HG02759 (cell line): ENCODE measurements around the gene TOP2A.

Experiments used
- ATAC-seq: cut with Tn5 transposase; IDR thresholded peaks from one replicate; pipeline ENCODE4 v1.9.1; 2021; ENCODE audit warnings: mild to moderate bottlenecking, moderate library complexity; ENCODE audit not compliant: unreplicated experiment

The TOP2A gene

DNA sequence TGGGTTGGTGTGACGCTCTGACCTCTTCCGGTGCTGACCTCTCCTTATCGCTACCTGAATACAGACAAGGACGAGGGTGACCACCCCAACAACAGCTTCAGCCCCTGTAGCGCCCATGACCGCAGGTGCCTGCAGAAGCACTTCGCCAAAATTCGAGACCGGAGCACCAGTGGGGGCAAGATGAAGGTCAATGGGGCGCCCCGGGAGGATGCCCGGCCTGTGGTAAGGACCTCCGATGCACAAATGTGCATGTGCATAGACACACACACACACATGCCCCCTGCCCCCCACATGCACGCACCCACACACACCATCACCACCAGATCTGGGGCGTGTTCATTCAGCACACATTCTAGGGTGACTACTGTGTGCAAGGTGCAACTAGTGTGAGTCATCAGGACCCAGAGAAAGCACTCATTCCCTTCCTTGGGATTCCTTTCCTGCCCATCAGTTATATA lies 35.3 kb upstream of the TOP2A start:
- ATAC-seq = no peak

DNA sequence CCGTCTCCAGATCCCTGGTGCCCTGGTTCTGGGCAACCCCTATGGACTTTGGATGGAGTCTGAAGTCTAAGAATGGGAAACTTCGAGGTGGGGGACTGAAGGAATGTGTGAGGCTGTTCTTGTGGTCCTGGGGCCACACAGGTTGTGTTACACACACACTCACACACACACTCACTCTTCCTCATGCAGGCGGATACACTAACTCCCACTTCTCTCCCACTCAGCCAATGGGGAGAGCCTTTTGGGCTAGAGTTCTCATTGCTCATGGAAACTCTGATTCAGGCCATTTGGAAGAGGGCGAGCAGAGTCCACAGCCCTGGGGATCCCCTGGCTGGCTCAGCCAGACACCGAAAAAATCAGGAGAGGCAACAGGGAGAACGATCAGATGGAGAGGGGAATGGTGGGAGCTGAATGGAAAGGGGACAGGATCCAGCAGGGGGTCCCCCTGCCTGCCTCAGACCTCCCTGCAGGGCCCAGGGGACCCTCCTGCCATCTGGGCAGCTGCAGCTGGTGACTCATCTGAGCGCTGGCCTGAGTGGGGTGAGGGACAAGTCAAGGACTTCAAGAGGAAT lies 34.6 kb upstream of the TOP2A start:
- no peak for ATAC-seq

DNA sequence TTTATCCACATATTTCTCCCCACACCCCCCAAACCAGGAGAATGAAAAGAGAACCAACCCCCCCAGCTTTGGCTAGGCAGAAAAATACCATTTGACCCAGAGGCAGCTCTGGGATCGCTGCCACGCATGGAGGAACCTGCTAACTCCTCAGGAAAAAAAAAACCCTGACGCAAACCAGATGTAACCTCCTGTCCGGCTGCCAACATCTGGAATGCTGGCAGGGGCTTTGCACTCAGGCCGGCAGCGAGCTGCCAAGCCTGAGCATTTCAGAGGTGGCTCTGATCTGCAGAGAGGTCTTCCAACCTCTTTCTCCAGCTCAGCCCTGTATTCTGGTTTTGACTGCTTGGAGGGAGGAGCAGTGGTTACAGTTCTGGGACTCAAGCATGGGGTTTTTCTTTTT lies 33.7 kb upstream of the TOP2A start:
- ATAC-seq = no peak

DNA sequence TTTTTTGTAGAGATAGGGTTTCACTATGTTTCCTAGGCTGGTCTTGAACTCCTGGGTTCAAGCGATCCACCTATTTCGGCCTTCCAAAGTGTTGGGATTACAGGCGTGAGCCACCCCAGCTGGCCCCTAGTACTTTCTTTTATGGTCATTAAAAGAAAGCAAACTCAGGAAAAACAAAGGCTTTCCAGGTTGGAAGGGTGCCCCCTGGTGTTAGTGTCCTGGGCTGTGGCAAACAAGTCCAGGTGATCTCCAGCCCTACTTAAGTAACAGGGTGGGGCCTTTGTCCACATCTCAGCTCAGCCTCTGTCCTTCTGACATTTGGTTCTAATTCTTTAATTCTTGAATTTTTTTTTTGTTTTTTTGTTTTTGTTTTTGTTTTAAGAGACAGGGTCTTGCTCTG lies 32.5 kb upstream of the TOP2A start:
- ATAC-seq = no peak

DNA sequence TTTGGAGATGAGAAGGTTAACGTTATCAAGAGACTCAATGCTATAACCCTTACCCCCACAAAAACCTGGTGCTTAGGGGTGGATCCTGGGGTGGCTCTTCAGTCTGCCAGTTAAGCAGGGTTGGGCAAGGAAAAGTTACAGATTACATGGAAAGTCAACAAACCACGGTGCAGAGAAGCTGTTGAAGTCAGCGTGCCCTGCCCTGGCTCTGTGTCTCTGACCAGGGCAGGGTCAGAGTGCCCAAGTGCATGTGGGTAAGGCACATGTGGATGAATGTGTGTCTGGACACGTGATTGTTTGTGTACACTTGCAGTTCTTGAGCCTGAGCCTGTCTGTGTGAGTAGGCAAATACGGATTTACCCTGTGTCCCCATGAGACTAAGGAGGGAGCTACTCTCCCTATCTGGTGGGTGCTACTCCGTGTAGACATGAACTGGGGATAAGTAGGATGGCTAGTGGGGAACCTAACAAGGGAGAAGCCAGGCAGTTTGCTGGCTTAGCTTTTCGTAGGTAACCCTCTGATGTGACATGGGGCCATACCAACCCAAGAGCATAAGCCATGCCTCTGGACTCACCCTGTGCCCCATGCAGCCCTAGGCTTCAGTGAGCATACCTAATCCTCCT lies 31.1 kb upstream of the TOP2A start:
- ATAC-seq = no peak

DNA sequence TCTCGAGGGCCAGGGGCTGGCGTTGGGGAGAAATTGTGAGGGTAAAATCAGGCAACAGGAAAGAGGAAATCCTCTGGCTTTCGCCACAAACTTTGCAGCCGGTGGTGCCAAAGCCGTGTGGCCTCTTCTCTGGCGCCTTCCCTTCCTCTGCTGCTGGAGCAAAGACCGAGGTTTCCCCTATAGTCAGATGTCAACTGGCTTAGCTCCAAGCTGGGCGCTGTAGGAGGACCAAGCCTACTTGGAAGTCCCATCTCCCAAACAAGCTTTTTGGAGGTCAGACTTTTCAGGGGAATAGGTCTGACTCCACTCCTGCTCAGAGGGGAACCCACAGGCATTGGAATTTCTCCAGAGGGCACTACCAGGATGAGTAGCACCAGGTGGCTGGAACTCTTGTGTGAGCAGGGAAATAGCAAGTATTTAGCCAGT lies 30.5 kb upstream of the TOP2A start:
- ATAC-seq = no peak

DNA sequence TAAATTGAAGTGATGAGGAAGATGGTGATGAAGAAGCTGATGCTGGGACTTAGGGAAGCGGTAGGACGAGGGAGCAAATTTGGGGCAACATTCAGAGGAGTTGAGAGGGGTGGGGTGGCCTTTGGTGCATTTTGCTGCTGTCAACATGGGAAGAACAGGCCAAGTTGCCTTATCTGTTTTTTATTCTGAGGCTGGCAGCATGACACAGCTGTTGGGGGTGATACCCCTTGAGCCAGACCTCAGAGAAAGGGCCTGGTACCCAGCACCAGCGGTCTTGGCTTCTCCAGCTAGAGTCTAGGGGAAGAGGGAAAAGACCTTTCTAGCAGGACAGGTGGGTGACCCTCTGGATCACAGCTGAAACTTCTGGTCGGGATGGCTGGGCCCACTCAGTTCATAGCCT lies 30.1 kb upstream of the TOP2A start:
- ATAC-seq = no peak

DNA sequence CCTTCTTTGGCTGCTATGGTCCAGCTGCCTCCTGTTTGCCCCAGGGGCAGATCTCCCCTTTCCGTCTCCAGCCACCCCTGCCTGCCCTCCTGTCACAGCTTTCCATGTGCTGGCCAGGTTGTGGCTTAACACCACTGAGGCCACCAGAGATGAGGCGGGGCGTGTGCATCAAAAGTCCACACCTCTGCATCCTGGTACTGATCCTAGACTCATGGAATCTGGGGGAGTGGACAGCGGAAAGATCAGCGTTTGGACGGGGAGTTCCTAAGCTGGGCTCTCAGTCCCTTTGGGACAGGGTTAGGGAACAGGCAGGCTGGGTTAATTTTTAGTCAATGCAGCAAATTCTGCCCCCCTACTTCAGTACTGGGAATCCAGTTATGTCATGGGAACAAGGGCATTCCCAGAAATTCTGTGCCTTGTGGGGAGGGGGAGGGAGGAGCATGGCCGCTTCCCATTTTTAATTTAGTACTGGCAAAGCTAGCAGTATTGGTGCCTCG lies 29.5 kb upstream of the TOP2A start:
- ATAC-seq = no peak

DNA sequence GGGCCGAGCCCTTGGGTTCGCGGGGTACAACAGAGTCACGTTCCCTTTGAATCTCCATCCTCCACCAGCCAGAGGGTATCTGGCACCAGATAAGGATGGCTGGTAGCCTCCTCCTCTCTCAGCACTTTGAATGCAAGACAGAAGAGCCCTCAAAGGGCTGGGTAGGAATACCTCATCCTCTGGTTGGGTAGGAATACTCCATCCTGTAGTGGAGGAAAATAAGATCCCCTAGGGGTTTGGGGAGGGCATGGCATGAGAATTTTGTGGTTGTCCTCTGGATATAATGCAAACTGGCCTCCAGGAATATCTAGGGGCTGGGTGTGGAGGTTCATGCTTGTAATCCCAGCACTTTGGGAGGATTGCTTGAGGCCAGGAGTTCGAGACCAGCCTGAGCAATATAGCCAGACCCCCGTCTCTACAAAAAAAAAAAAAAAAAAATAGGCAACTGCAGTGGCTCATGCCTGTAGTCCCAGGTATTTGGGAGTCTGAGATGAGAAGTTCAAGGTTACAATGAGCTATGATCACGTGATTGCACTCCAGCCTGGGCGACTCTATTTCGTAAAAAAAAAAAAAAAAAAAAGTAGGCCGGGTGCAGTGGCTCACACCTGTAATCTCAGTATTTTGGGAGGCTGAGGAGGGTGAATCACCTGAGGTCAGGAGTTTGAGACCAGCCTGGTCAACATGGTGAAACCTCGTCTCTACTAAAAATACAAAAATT lies 28.2 kb upstream of the TOP2A start:
- no peak for ATAC-seq

DNA sequence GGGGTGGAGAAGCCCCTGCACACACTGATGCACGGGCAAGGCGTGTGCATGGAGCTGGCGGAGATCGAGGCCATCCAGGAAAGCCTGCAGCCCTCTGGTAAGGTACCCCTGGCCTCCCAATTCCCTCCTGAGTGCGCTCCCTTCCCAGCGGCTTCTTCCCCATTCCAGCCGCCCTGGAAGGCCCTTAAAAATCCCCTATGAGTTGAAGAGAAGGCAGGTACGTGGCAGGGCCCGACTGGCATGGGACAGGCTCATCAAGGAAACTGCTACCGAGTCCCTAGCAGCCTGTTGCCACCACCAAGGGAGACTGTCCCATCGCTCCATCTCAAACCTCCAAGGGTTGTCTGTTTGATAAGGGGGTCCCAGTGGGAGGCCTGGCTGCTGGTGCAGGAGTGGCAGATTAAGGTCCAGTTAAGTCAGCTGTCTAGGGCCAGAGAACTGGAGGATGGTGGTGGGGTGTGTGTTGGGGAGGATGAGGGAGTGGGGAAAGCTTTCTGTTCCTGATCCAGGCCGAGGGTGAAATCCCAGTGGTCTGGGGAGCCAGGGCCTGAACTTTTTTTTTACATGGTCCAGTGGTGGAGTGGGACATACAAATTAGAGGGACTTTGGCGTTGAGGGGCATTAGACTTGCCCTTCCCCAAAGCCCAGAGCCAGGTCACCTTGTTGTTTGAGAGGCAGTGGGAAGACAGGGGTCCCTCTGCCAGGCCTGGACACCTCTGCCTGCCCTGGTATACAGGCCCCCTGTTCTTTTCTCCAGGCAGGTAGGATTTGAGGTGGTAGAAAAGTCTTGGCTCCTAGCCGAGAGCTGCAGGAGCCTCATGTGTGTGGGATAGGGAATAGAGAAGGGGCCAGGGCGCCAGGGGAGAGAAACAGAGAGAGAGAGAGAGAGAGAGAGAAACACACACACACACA lies 26.5 kb upstream of the TOP2A start:
- no peak for ATAC-seq

DNA sequence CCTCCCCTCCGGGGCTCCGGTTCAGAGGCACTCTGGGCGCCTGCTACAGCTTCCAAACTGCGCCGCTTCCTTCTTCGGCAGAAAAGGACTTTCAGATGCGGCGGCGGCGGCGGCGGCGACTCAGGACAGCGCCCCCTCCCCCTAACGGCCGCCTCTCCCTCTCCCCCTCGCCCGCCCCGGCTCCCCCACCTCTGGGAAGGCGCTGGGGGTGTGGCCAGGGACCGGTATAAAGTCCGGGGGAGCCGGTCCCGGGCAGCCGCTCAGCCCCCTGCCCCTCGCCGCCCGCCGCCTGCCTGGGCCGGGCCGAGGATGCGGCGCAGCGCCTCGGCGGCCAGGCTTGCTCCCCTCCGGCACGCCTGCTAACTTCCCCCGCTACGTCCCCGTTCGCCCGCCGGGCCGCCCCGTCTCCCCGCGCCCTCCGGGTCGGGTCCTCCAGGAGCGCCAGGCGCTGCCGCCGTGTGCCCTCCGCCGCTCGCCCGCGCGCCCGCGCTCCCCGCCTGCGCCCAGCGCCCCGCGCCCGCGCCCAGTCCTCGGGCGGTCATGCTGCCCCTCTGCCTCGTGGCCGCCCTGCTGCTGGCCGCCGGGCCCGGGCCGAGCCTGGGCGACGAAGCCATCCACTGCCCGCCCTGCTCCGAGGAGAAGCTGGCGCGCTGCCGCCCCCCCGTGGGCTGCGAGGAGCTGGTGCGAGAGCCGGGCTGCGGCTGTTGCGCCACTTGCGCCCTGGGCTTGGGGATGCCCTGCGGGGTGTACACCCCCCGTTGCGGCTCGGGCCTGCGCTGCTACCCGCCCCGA lies 25.7 kb upstream of the TOP2A start, which contains the start of gene IGFBP4:
TSS of gene IGFBP4 (plus strand) at position 255 of the 792 bp plus-strand sequence. CDS start at position 541, 286 bp downstream.
- ATAC-seq = no peak

DNA sequence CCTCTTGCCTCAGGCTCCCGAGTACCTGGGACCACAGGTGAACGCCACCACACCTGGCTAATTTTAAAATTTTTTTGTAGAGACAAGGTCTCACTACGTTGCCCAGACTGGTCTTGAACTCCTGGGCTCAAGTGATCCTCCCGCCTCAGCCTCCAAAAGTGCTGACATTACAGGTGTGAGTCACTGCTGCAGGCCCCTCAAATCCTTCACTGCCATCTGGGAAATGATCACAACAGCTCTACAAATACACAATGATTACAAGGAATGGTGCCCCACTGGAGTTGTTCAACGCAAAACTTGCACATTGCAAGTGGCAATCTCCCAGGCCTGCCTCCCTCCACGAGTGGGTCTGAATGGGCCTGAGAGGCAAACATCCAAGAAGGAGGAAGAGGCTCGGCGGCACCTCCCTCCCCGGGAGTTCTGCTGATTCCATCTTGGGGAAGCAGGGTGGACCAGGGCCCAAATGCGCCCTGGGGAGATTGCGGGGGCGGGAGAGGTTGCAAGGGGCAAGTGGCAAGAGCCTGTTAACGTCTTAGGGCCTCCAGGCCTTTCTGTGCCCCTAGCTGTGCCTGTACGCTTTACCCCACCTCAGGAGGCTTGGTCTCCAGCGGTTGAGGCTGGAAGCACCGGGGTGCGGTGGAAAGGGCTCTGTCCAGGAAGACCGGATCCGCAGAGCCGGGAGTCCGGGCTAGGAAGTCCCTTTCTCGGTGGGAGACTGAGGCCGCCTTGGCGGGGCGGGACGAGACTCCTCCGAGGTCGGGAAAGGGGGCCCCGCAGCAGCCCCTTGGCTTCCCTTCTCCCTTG lies 24.9 kb upstream of the TOP2A start:
- ATAC-seq = no peak

DNA sequence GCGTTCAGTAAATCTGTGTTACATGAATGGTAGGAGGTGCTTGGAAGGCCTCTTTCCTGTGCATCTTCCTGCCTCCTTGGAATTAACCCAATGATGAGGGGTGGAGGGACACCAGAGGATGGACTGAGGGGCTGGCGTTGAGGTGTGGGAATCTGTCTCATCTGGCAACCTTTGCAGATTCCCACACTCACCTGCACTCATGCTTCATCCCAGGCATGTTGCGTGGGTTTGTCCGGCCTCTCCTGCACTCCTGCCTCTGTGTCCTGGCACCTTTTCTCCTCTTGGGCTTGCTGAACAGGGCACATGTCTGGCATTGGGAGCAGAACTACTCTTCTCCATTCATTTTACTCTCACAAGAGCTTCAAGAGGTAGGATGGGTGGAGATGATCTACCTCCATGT lies 22.5 kb upstream of the TOP2A start:
- no peak for ATAC-seq

DNA sequence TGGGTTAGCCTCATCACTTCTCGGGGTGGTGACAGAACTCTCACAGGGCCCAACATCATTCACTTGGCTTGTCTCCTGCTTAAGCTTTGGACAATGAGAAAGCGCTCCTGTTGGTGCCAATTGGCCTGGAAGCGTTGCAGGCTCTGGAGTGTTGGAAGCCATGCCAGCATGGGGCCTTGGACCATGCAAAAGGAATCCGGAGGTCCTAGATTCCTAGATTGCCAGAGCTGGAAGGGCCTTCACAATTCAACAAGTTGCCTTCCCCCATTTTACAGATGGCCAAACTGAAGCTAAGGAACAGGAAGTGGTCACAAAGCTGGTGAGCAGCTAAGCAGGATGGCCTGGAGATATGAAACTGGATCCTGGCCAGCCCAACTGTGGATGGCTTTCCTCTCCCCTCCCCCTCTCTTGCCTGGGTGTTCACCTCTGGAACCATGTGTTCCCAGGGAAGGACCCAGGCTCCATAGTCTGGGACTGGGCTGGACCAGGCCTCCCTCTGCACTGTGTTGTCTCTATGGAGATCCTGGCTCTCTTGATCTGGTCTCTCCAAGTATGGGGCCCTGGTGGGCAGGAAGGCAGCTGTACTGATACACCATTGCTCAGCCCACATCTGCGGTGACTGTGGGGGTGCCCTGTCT lies 19.5 kb upstream of the TOP2A start:
- no peak for ATAC-seq

DNA sequence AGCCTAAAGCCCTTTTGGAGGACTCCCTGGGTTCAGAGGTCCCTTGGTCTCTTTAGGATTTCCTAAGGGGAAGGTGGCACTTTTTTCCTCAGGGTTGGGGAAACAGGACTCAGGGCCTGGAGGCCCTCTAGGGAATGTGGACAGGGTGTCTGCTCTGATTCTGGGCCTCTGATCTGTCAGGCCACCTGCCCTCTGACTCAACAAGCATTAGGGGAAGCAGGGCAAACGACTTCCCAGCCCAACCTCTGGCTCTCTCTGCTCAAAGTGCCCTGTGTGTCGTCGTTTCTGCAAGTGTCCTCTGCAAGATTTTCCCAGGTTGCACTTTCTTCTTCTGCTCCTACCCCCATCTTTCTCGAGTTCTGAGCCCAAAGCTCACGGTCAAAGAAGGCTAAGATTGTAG lies 18.9 kb upstream of the TOP2A start:
- ATAC-seq = no peak

DNA sequence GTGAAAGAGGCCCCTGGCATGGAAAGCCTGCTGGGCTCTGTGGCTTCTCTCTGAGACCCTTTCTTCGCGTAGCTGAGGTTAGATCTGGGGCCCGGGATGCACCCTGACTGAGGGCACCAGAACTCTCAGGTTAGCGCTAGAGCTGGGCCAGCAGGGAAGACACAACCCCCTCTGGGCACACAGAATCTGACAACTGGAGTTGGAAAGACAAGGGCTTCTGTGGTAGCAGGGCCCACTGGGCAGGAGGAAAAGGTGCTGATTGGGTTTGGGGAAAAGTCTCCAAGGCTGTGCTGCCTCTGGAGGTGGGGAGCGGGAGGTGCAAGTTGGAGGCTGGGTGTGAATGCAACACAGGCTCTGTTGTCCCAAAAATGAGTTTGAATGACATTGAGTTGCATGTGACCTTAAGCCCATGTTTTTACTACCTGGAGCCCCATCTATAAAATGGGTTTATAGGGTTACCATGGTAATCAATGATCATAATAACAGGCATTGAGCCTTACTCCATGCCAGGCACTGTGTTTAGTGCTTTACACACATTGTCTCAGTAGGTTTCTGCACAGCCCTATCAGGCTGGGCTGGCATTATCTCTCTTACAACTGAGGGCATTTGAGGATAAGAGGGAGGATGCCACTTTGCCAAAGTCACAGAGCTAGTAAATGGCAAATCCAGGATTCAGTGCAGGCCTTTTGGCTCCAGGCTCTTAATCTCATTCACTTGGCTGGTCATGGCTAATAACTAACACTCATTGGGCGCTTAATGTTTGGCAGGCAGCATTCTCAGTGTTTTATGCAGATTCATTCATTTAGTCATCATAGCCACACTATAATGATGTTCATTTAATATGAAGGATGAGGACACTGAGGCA lies 16.1 kb upstream of the TOP2A start:
- ATAC-seq = no peak

DNA sequence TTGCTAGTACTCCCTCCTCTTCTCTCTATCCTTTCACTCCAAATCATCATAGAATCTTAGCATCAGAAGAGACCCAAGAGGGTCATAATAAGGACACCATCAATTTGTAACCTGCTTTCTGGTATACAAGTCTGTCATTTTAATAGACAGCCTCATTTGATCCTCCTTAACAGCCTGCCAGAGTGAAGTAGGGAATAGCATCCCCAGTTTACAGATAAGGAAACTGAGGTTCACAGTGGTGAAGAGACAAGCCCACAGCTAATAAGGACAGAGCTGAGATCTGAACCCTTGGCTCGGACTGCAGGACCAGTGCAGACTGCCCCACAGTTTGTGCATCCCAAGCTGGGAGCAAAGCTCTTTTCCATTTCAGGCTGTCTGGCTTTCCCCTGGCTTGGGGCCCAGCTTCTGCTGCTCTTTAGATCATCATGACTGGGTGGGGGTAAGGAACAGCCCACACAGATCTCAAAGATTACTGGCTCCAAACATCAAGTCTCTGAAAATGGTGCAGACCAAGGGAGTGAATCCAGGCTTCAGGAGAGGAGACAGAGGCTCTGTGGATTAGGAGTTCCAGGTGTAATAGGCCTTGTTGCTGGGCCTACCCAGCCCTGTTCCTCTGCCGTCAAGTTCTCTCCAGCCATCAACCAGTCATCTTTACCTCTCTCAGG lies 15.3 kb upstream of the TOP2A start:
- no peak for ATAC-seq

DNA sequence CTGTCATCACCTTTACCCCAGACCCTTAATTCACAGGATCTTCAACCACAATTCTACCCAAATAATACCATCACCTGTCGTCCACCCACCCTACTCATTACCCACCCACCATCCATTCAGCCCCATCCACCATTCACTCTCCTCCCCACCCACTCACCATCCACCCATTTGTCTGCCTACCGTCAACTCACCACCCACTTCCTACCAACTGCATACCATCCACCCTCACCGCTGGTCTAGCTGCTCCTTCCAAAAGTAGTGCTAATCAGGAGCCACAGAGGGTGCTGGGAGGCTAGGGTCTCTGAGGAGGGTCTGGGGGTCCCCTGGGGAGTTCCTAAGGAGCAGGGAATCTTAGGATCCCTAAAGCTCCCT lies 13.5 kb upstream of the TOP2A start:
- no peak for ATAC-seq
